ENCODE results near the gene CLMN.

CLMN gene

GRCh38 chr14:95136631-95137030 lies 183.1 kb downstream of the CLMN start:
- no peak overlapping the region for H3K4me3 ChIP-seq (ENCODE audit: low read depth, low read length)
- TF ChIP-seq CTCF (IDR thresholded peaks at IDR 0.05; ENCODE audit: low read depth, low read length) = no peak
- H3K4me1 ChIP-seq = no peaks in the 10 kb centered on the region
- no peak for DNase-seq
- peaks cover 17% of the 10 kb centered on the region for H3K36me3 ChIP-seq
- no peaks in the 10 kb centered on the region for H3K9me3 ChIP-seq
- H3K27me3 ChIP-seq = no peaks in the 10 kb centered on the region

- H3K36me3 ChIP-seq = peaks cover 25% of the 10 kb centered on the region
- TF ChIP-seq CTCF (IDR thresholded peaks at IDR 0.05; ENCODE audit: low read depth, low read length) = no peak
- no peak overlapping the region for H3K4me3 ChIP-seq (ENCODE audit: low read depth, low read length)
- DNase-seq = no peak
- H3K27me3 ChIP-seq = no peaks in the 10 kb centered on the region
- H3K9me3 ChIP-seq = no peaks in the 10 kb centered on the region
- H3K4me1 ChIP-seq = no peaks in the 10 kb centered on the region
Measured at GRCh38 chr14:95134304-95134933, 185.3 kb downstream of the CLMN start.

GRCh38 chr14:95133282-95133681 lies 186.4 kb downstream of the CLMN start:
- DNase-seq = no peak
- Histone ChIP-seq H3K4me1 (no peaks in the 10 kb centered on the region), H3K27me3 (no peaks in the 10 kb centered on the region), H3K9me3 (no peaks in the 10 kb centered on the region), H3K4me3 (ENCODE audit: low read depth, low read length) (no peak overlapping the region), H3K36me3 (peaks cover 33% of the 10 kb centered on the region)
- no peak for TF ChIP-seq CTCF (IDR thresholded peaks at IDR 0.05; ENCODE audit: low read depth, low read length)

GRCh38 chr14:95132760-95133159 lies 186.9 kb downstream of the CLMN start:
- Histone ChIP-seq H3K9me3 (no peaks in the 10 kb centered on the region), H3K4me1 (no peaks in the 10 kb centered on the region), H3K4me3 (ENCODE audit: low read depth, low read length) (no peak overlapping the region), H3K27me3 (no peaks in the 10 kb centered on the region), H3K36me3 (peaks cover 33% of the 10 kb centered on the region)
- no peak for TF ChIP-seq CTCF (IDR thresholded peaks at IDR 0.05; ENCODE audit: low read depth, low read length)
- DNase-seq = no peak
